HEK293T (cell line): Measurements from ENCODE around the gene CLCF1.

Experiments
- ARNT ChIP-seq: fragments of 450-650 bp; IDR thresholded peaks from 2 replicates; pipeline ENCODE4 v1.6.1; 2017; ENCODE audit warnings: mild to moderate bottlenecking
- BHLHE40 ChIP-seq: fragments of 450-650 bp; IDR thresholded peaks from 2 replicates; pipeline ENCODE4 v1.6.1; 2016; ENCODE audit warnings: mild to moderate bottlenecking, moderate library complexity, borderline replicate concordance
- CTBP1 ChIP-seq: fragments of 450-650 bp; IDR thresholded peaks from 2 replicates; pipeline ENCODE4 v1.6.1; 2016; ENCODE audit warnings: borderline replicate concordance
- FOXA1 ChIP-seq: fragments of 450-650 bp; IDR thresholded peaks from 2 replicates; pipeline ENCODE4 v1.6.1; 2016; ENCODE audit warnings: mild to moderate bottlenecking
- HDGF ChIP-seq: fragments of 450-650 bp; IDR thresholded peaks from 2 replicates; pipeline ENCODE4 v1.6.1; 2017; ENCODE audit warnings: antibody characterized with exemption, borderline replicate concordance
- LEF1 ChIP-seq: fragments of 450-650 bp; IDR thresholded peaks from 2 replicates; pipeline ENCODE4 v1.6.1; 2017; ENCODE audit warnings: mild to moderate bottlenecking, borderline replicate concordance
- NFRKB ChIP-seq: fragments of 450-650 bp; IDR thresholded peaks from 2 replicates; pipeline ENCODE4 v1.6.1; 2016; ENCODE audit warnings: mild to moderate bottlenecking, moderate library complexity
- PKNOX1 ChIP-seq: fragments of 450-650 bp; IDR thresholded peaks from 2 replicates; pipeline ENCODE4 v1.6.1; 2016
- SP1 ChIP-seq: fragments of 450-650 bp; IDR thresholded peaks from 2 replicates; pipeline ENCODE4 v1.6.1; 2017
- SUZ12 ChIP-seq: fragments of 450-650 bp; IDR thresholded peaks from 2 replicates; pipeline ENCODE4 v1.6.1; 2016; ENCODE audit warnings: mild to moderate bottlenecking
- ZNF384 ChIP-seq: fragments of 450-650 bp; IDR thresholded peaks from 2 replicates; pipeline ENCODE4 v1.6.1; 2016

GRCh38 chr11:67349457-67349856, 23.9 kb downstream of the CLCF1 start:
- TF ChIP-seq SP1 (no peak), NFRKB (no peak), FOXA1 (no peak), HDGF (no peak), SUZ12 (no peak), LEF1 (no peak), CTBP1 (no peak), PKNOX1 (no peak), ARNT (no peak), BHLHE40 (no peak), ZNF384 (no peak)
